GM04503 (cell line): Measurements from ENCODE around the gene ARHGDIA.
"Not testable (repeated sequence)": the region's sequence is repeated elsewhere in the genome, so short reads cannot be mapped to it uniquely, and the experiment has no call there.

Experiments
- DNase-seq: peaks from one replicate; pipeline ENCODE4 v3.0.0-alpha.2; 2012; ENCODE audit warnings: low read depth

Gene ARHGDIA

DNA sequence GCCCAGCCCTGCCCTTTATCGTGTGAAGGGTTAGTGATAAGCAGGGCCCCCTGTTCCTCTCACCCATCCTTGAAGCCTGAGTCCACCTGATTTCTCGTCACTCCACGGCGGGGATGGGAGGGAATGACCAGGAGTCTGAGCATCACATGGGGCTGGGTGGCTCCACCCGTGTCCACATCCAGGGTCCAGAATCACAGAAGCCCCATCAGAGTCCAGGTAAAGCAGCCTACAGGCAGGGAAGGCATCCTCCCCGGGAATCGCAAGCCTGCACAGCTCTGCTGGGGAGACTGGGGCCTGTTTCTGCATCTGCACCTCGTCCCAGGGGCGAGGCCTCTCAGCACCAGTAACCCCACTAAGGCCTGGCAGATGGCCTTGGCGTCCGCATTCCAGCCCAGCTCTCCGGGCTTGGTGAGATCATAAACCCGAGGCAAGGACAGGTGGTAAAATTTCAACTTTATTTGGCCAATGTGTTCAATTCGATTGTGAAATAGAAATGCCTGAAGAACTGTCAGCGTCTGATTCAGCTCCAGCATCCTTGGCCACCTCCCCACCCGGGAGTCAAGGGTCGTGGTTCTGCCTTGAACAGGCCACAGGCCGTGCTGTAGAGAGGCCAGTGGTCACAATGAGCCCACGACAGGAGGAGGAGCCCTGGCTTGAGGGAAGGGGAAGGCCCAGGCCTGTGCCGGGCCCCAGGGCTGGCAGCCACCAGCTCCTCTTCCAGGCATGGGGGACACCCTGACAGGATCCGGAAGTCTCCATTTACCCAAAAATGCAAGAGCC, 28.2 kb downstream of the ARHGDIA start:
- no peak for DNase-seq

DNA sequence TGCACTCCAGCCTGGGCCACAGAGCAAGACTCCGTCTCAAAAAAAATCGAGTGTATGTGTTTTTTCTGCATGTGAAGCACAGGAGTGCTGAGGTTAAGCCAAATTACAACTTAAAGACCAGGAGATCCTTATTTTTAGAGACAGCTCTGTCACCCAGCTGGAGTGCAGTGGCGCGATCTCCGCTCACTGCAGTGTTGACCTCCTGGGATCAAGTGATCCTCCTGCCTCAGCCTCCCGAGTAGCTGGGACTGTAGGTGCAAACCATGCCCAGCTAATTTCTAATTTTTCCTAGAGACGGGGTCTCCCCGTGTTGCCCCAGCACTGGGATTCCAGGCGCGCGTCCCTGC, 28.8 kb downstream of the ARHGDIA start:
- no peak for DNase-seq

DNA sequence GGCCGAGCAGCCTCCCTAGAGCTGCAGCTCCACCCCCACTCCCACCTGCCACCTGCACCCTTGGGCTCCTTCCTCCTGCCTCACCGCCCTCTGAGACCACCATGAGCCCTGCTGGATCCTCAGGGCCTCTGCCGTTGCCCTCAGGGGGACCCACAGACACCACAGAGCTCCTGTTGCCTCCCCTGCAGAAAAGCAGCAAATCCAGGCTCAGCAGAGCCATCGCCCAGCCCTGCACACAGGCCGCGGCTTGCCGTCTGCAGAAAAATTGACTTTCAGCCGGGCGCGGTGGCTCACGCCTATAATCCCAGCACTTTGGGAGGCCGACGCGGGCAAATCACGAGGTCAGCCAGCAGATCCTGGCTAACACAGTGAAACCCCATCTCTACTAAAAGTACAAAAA, 29.3 kb downstream of the ARHGDIA start:
- no peak for DNase-seq

DNA sequence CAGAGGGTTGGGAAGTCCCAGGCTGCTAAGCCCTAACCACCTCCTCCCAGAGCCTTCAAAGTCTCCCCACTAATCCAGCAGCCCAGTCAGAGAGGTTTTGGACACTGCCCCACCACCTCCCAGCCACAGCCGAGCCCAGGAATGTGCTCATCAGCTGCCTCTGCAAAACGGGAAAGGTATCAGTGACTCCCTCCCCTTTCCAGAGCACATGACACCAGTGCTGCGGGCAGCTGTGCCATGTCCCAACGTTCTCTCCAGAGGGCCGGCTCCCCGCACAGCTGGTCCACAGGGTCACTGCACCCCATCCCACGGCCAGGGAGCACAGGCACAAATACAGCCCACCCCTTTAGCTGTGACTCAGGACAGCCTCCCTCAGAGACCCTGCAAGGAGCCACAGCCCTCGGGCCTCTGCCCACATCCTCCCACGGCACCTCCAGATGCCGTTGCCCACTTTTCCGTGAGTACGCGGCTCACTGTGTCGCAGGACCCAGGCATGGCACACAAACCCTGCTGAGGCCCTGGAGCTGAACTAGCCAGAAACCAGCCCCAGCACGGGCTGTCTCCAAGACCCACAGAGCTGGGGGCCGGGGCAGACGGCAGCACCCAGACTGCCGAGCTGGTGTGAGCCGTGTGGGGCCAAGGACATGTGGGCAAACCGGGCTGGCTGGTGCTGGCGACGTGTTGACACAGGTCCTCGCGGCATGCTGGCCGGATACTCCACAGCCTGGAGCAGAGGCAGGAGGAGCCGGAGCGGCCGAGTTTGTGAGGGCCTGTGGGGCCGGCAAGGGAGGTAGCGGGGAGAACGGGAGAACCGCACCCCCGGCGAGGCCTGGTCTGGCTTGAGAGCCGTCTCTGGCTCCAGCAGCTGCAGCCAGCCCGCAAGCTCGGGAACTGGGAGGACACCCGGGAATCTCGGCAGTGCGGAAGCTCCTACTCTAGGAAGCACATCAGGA, 30.0 kb downstream of the ARHGDIA start:
- no peak for DNase-seq

DNA sequence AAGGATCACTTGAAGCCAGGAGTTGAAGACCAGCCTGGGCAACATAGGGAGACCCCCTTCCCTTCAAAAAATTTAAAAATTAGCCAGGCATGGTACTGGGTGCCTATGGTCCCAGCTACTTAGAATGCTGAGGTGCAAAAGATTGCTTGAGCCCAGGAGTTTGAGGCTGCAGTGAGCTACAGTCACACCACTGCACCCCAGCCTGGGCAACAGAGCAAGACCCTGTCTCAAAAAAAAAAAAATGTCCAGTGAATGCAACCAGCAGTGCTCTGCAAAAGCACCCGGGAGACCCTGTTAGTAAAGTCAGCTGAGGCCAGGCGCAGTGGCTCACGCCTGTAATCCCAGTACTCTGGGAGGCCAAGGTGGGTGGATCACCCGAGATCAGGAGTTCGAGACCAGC, 31.1 kb downstream of the ARHGDIA start:
- not testable (repeated sequence) for DNase-seq

DNA sequence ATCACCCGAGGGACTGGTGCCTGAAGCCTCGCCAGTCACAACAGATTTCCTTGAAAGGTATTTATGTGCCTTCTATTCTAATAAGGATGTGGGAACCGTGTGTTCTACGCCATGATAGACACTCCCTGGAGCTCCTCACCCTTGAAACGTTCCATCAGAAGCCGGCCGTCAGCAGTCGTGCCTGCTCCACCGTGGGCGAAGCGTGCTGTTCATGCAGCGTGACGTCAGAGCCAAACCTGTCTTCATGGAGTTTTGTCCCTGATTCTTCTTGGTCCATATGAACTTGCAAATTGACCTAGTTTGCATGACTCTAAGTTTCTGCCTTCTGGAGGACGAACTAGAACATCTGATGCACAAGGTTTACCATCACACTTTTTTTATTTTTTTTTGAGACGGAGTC, 31.8 kb downstream of the ARHGDIA start:
- no peak for DNase-seq

DNA sequence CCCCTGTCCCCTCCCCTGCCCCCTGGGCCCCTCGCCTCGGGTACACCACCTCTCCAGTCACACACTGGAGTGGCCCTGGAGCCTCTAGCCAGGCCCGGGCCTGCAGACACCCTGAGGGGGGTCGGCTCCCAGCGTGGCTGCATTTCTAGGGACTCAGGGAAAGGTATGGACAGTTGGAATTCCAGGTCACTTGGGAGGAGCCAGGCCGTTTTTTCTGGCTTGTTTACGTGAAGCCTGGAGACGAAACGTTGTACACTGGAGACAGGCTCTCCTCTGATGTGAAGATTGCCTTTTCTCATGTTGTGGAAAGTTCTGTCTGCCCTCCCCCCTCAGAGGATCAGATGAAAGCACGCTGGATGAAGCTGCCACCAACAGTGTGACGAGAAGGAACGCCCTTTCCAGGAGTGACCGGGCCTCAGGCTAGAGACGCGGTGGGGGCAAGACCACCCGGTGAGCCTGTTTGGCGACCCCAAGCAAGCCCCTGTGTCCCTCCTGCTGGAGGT, 32.3 kb downstream of the ARHGDIA start:
- DNase-seq: no peak

DNA sequence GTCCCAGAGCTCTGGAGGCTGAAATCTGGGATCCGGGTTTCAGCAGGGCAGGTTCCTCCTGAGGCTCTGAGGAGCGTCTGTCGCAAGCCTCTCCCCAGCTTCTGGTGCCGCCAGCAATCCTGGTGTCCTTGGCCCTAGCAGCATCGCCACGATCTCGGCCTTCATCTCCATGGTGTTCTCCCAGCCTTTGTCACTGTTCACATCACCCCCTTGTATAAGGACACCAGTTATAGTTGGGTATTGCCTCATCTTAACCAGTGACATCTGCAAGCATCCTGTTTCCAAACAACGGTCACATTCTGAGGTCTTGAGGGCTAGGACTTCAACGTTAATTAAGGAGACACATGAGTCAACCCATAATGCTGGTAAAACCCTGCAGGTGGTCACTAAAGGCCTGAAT, 33.5 kb downstream of the ARHGDIA start:
- no peak for DNase-seq

DNA sequence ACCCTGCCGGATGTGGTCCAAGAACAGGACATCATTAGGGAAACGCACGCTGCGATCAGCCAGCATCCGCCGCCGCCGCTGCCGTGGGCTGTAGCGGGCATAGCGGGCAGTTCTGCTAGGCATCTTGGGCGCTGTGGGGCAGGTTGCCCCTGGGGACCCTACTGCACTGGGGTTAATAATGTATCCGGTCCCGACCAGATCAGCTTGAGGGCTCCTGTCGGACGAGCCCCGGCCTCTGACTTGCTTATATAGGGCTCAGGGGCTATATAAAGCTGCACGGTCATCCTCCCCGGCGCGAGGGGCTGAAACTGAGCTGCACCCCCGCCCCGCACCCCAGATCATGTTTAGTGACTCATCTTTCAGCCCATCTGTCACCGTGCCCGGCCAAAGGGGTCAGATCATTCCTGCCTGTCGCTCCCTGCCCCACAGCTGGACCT, 36.3 kb downstream of the ARHGDIA start, which contains the start of gene PPP1R27:
Gene PPP1R27 (minus strand): TSS at position 220 of the 437 bp plus-strand sequence. CDS start 97 bp downstream, at position 123.
- DNase-seq: no peak

DNA sequence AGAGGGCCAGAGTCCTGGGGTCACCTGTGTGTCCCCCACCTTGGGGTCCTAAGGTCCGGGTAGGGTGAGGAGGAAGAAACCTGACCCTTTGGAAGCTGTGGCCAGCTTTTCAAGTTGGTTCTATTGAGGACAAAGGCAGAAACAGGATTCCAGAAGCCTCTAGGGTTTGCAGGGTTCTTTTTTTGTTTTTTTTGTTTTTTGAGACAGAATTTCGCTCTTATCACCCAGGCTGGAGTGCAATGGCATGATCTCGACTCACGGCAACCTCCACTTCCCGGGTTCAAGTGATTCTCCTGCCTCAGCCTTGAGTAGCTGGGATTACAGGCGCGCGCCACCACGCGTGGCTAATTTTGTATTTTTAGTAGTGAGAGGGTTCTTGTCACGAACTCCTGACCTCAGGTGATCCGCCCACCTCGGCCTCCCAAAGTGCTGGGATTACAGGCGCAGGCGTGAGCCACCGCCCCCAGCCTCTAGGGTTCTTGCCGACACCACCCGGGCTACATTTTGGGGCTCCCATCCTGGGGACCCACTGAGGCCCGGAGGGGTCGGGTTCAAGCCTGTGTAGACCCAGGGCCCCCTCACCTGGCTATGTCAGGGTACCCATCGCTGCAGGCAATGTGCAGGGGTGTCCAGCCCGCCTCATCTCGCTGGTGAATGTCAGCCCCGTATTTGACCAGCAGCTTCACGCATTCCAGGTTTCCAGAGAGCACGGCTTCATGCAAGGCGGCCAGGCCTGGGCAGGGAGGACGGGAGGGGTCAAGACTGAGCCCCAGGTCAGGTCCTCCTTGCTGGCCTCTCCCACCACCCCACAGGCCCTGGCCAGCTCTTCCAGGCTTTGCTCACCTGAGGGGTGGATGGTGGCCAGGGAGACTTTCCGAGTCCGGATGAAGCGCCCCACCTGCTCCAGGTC, 37.0 kb downstream of the ARHGDIA start:
- DNase-seq: no peak

DNA sequence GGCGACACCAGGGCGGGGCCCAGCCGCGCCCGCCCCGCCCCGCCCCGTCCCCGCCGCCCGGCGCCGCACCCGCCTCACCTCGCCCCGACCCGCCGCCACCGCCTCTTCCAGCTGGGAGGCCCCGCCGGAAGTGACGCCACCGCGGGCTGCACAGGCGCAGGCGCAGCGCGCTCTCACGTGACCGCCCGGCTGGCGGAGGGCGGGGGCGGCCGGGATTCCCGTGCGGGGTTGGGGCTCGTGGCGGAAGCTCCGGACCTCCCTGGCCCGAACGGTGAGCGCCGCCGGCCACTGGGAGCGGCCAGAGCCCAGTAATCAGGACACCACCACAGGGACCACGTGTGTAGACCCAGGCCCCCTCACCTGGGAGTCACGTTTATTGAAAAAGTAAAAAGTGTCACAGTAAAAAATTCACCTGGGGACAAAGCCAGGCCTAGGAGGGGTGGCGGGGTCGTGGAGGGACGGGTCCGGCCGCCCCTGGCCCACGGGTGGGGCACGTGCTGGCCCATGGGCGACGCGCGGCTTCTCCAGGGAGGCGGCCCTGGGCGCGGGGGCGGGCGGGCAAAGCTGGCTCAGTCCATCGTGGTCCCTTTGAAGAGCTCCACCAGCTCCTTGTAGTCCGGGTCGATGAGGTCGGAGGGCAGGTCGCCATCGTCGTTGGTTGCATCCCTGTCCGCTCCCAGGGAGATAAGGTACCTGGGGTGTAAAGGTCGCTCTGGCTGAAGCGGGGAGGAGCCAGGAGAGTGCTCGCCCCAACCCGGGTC, 37.8 kb downstream of the ARHGDIA start, which contains the start of gene MCRIP1:
Gene MCRIP1 (minus strand): TSS at position 132 of the 761 bp plus-strand sequence. CDS start 8,785 bp downstream, outside the sequence.
- DNase-seq: peak; percentile 56

DNA sequence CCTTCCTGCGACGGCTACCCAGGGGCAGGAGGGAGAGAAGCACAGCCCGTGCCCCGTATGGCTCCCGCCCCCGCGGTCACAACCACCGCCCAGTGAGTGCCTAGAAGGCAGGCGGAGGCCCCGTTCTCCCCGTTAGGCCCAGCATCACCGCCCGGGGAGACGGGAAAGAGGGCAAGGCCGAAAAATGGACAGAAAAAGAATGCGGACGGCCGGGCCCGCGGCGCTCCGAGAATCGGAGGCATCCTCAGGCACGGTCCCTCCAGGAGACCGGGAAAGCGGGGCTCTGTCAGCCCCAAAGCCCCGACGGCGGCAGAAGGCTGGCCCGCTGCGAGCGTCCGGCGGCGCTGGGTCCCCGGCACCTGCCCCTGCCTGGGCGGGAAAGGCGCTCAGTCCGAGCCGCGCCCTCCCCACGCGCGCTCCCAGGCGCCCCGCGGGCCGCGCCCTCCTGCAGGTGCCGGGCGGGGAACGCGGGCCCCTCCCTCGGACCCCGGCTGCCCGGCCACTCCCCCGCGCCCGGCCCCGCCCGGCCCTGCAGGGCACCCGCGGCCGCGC, 38.5 kb downstream of the ARHGDIA start:
- DNase-seq: no peak

DNA sequence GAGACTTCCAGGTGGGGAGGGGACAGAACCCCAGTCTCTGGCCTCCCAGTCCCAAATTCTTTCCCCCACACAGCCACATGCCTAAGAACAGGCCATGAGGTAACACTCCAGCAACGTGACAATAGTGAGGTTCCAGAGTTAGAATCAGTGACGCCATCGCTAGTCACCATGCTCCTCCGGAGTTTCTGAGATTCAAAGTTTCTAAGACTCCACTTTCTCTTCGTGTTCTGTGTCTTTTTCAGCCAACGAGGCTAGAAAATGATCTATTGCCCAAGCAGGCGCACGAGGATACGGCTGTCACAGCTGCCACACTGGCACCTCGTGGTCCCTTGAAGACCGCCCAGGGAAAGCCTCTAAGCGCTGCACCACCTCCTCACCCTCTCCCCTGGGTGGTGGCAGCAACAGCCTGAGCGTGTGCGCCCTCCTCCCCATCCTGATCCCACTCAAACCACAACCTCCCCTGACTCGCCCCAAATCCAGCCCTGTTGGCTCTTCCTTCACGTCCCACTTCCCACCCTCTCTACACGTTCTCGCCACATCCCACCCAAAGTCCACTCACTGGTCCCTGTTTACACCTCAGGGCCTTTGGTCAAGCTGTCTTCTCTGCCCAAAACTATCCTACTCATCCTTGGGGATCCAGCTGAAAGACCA, 39.1 kb downstream of the ARHGDIA start:
- DNase-seq: no peak

DNA sequence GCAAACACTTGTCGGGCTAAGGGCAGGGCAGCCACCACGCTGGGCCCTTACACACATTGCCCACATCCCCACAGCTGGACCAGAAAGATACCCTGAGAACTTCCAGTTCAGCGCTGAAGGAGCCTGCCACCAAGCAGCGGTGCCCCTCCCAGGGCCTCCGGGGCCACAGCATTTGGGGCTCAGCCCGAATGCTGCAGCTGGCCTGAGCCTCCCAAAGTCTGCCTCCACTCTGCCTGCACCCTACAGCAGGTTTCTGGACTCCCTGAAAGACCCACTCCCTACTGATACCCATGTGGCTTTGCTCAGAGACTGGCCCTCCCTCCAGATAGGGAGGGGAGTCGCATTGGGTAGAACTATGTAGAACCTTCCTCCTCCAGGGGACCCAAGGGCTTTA, 39.6 kb downstream of the ARHGDIA start:
- no peak for DNase-seq

DNA sequence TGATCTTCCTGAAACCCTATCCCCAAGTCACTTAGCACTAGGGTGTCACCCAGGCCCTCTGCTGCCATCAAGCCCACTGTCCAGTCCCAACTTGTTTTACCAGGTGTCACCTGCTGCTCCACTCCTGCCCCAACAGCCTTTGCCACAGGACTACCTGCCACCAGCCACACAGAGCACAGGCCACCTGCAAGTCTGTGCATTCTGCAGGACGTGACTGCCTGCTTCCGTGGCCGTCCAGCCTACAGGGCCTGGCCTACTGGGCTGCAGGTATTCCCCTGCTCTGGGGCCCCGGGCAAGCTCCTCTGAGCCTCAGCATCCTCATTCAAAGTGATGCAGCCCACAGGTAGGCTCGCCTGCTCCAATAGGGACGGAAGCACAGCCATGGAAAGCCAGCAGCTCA, 41.3 kb downstream of the ARHGDIA start:
- no peak for DNase-seq

DNA sequence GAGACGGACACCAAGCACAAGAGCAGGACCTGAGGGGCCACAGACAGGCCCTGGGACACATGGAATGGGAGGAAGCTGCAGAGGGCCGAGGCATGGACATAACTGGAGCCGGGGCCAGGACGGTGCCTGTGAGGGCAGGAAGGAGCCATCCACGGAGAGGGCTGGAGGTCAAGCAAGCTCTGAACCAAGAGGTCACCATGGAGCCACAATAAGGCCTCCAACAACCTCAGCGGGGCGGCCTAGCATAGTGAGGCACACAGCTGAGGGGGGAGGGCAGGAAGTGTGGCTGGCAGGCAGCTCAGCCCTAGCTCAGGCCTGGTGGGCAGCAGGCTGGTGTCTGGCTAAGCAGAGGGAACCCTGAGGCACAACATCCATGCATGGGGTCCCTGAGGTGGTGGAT, 42.5 kb downstream of the ARHGDIA start:
- DNase-seq: no peak

DNA sequence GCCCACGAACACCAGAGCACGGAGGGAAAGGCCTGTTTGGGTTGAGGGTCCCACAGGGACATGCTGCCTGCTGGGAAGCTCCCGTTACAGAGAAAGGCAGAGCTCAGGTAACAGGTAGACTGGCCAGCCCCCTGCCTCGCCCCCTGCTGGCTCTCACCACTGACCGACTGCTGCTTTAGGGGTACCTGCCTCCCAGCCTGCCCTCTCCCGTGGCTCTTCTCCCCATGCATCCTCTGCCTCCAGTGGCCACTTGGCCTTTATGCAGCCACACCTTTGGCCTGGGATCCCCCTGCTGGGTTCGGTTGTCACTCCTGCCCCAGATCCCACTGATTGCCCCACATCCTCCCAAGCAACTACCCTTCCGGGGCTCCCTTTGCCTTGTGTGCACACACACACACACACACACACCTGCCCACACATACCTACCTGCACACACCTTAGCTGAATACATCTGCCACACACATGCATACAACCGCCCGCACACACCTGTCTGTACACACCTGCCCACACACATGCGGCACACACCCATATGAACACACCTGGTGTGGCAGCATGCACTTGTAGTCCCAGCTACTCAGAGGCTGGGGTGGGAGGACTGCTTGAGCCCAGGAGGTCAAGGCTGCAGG, 45.2 kb downstream of the ARHGDIA start:
- DNase-seq: no peak

DNA sequence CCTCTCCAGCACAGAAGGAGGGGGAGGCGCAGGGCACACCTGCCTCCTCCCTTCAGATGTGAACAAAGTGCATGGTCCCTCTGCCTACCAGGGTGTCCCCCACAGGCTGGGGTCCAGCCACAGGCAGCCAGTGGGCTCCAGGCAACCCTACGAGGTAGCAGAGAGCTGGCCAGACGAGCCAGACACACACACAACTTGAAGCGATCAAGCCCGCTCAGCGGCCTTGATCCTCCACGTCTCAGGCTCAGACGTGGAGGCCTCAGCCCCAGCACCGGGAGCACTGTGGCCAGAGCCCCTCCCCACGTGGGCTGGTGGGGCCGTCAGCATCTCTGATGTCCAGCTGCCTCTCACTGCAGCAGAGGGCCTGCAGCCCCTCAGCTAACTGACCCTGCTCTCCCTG, 46.5 kb downstream of the ARHGDIA start:
- DNase-seq: no peak

DNA sequence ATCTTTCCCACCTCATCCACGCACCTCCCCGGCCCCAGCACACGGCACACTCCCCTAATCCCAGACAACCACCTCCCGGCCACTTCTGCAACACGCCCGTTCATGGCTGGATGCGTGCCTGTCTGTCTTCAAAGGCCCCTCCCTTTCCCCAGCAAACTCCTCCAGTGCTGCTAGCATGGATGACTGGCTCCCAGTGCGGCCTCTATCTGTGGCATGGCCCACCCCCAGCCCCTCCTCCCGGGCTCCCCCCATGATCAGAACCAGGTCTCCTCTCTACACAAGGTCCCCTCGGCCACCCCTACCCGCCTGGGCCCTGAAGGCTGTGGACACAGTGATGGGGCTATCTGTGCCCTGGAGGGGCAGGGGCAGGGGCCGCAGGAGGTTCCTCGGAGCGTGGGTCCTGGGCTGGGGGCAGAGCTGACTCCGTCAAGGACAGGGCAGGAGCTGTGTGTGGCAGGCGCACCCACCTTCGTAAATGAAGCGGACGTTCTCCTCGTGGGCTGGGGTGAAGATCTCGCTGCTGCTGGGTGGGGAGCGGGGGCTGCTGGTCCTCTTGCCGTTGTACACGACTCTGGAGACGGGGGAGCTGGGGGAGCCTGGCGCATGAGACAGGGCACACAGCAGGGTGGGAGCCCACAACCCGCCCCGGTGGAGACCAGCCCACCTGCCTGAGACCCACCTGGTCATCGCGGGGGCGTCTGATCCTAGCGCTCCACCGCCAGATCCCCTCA, 47.2 kb downstream of the ARHGDIA start:
- DNase-seq: no peak
